H1 (cell line): Measurements from ENCODE around the gene UBE2Q2. TPM values are rescaled to one million over a fixed set of nuclear protein-coding genes. Genes with fewer than 3 reads are reported as not detected.

ENCODE experiments used
- CTCF ChIA-PET: fragments of 300-600 bp; sonication (Branson Sonifier 250); formaldehyde crosslinking; loops from one replicate; lab custom pipeline; 2021; ENCODE audit not compliant: partially characterized antibody; lab: Charles Lee
- POLR2A ChIA-PET: fragments of 300-600 bp; sonication (Branson Sonifier 250); formaldehyde crosslinking; loops from one replicate; lab custom pipeline; 2021; ENCODE audit warnings: inconsistent platforms; ENCODE audit not compliant: partially characterized antibody; lab: Charles Lee
- DNase-seq, 2 experiments: peaks; one replicate each; pipeline versions ENCODE4 v3.0.0 to v3.0.0-alpha.2; 2010 to 2022; ENCODE audit warnings: low spot score in 2 of 2, low read depth in 1 of 2, mixed read lengths in 1 of 2
- FAIRE-seq: peaks from 2 replicates; lab custom pipeline; 2011; peaks lifted over from hg19 to GRCh38; lab: Jason Lieb, UNC
- H2AFZ ChIP-seq: 2 replicates; pipeline ENCODE4 v1.8.1; 2012; ENCODE audit warnings: low read length, inconsistent platforms
- H2AK5ac ChIP-seq: 2 replicates; pipeline ENCODE4 v1.6.1; 2013; ENCODE audit warnings: low read depth, low read length
- H2BK120ac ChIP-seq: replicated peaks from 2 replicates; pipeline ENCODE3; 2013; ENCODE audit warnings: low read depth, low read length, inconsistent platforms
- H2BK12ac ChIP-seq: 2 replicates; pipeline ENCODE4 v1.6.1; 2013; ENCODE audit warnings: low read depth, low read length
- H2BK15ac ChIP-seq: 2 replicates; pipeline ENCODE4 v1.6.1; 2013; ENCODE audit warnings: low read length
- H2BK20ac ChIP-seq: 2 replicates; pipeline ENCODE4 v1.6.1; 2013; ENCODE audit warnings: low read length
- H2BK5ac ChIP-seq: 2 replicates; pipeline ENCODE4 v1.6.1; 2013; ENCODE audit warnings: low read depth, low read length
- H3K14ac ChIP-seq: 2 replicates; pipeline ENCODE4 v1.6.1; 2013; ENCODE audit warnings: inconsistent platforms; ENCODE audit not compliant: insufficient read length
- H3K18ac ChIP-seq: 2 replicates; pipeline ENCODE4 v1.6.1; 2013; ENCODE audit warnings: low read length; ENCODE audit errors: extremely low read depth
- H3K23ac ChIP-seq: 2 replicates; pipeline ENCODE4 v1.6.1; 2013; ENCODE audit warnings: inconsistent platforms; ENCODE audit not compliant: insufficient read length
- H3K23me2 ChIP-seq: 2 replicates; pipeline ENCODE4 v1.6.1; 2013; ENCODE audit warnings: low read depth, low read length
- H3K27ac ChIP-seq: 2 replicates; pipeline ENCODE4 v1.6.1; 2011; ENCODE audit warnings: low read depth, low read length, inconsistent platforms
- H3K27me3 ChIP-seq, 4 experiments: replicated peaks in 1 of 4; 1 replicate in 1 of 4; 2 replicates in 3 of 4; pipeline versions ENCODE4 v1.6.1 to v1.8.1; 2011 to 2013; ENCODE audit warnings: low read length in 3 of 4, mild to moderate bottlenecking in 3 of 4, inconsistent platforms in 2 of 4, mixed read lengths in 2 of 4, moderate library complexity in 1 of 4; ENCODE audit not compliant: control insufficient read depth in 3 of 4, insufficient read depth in 3 of 4; ENCODE audit errors: extremely low read depth in 1 of 4
- H3K36me3 ChIP-seq, 4 experiments: 2 replicates each; pipeline versions ENCODE4 v1.6.1 to v1.8.1; 2011 to 2013; ENCODE audit warnings: mild to moderate bottlenecking in 4 of 4, low read length in 3 of 4, moderate library complexity in 2 of 4, control low read depth in 1 of 4, inconsistent platforms in 1 of 4; ENCODE audit not compliant: insufficient read depth in 4 of 4, control insufficient read depth in 2 of 4
- H3K4ac ChIP-seq: replicated peaks from 2 replicates; pipeline ENCODE3; 2013; ENCODE audit warnings: low read length, low read depth, mixed read lengths, inconsistent platforms; ENCODE audit not compliant: insufficient read length
- H3K4me1 ChIP-seq, 4 experiments: replicated peaks in 1 of 4; 1 replicate in 1 of 4; 2 replicates in 3 of 4; pipeline versions ENCODE4 v1.6.1 to v1.8.1; 2011 to 2013; ENCODE audit warnings: low read length in 3 of 4, inconsistent platforms in 2 of 4, mixed read lengths in 1 of 4; ENCODE audit not compliant: insufficient read depth in 4 of 4, control insufficient read depth in 3 of 4
- H3K4me2 ChIP-seq, 2 experiments: 2 replicates each; pipeline versions ENCODE4 v1.6.1 to v1.8.1; 2011 to 2013; ENCODE audit warnings: low read depth in 2 of 2, low read length in 2 of 2, control low read depth in 1 of 2, inconsistent platforms in 1 of 2, mild to moderate bottlenecking in 1 of 2; ENCODE audit not compliant: insufficient read depth in 1 of 2
- H3K4me3 ChIP-seq, 4 experiments: fragments of 200-600, 300-600 bp in 1 of 4; sonication (generic), shearing (Covaris generic), sonication (Bioruptor Twin) in 1 of 4; 2 replicates each; pipeline versions ENCODE4 v1.5.1 to v1.8.1; 2011 to 2016; ENCODE audit warnings: low read length in 4 of 4, low read depth in 3 of 4, control low read depth in 2 of 4, inconsistent platforms in 2 of 4, mild to moderate bottlenecking in 2 of 4, mixed read lengths in 1 of 4, moderate library complexity in 1 of 4; ENCODE audit not compliant: insufficient read depth in 2 of 4; ENCODE audit errors: extremely low read depth in 1 of 4
- H3K56ac ChIP-seq: replicated peaks from 2 replicates; pipeline ENCODE3; 2013; ENCODE audit warnings: low read depth, mild to moderate bottlenecking, mixed read lengths, low read length, inconsistent platforms; ENCODE audit not compliant: insufficient read length
- H3K79me1 ChIP-seq: 2 replicates; pipeline ENCODE4 v1.6.1; 2013; ENCODE audit warnings: low read depth, low read length, control low read depth
- H3K79me2 ChIP-seq, 2 experiments: 2 replicates each; pipeline versions ENCODE4 v1.6.1 to v1.8.1; 2012 to 2013; ENCODE audit warnings: low read length in 2 of 2, mild to moderate bottlenecking in 2 of 2, inconsistent platforms in 1 of 2; ENCODE audit not compliant: insufficient read depth in 2 of 2, control insufficient read depth in 1 of 2
- H3K9ac ChIP-seq, 4 experiments: replicated peaks in 1 of 4; 1 replicate in 1 of 4; 2 replicates in 3 of 4; pipeline versions ENCODE4 v1.6.1 to v1.8.1; 2011 to 2013; ENCODE audit warnings: low read depth in 3 of 4, low read length in 3 of 4, control low read depth in 2 of 4, mild to moderate bottlenecking in 2 of 4, moderate library complexity in 2 of 4, inconsistent platforms in 1 of 4; ENCODE audit errors: extremely low read depth in 1 of 4
- H3K9me3 ChIP-seq, 2 experiments: 2 replicates each; pipeline versions ENCODE4 v1.6.1 to v1.8.1; 2012 to 2013; ENCODE audit warnings: mild to moderate bottlenecking in 2 of 2, moderate library complexity in 2 of 2, control low read depth in 1 of 2, inconsistent platforms in 1 of 2, low read depth in 1 of 2, low read length in 1 of 2, mixed read lengths in 1 of 2; ENCODE audit not compliant: insufficient read depth in 2 of 2
- H4K20me1 ChIP-seq, 2 experiments: replicated peaks in 1 of 2; 2 replicates each; pipeline versions ENCODE3 to v1.8.1; 2011 to 2013; ENCODE audit warnings: inconsistent platforms in 2 of 2, low read length in 2 of 2, mild to moderate bottlenecking in 1 of 2; ENCODE audit not compliant: insufficient read depth in 2 of 2, control insufficient read depth in 1 of 2
- H4K5ac ChIP-seq: 2 replicates; pipeline ENCODE4 v1.6.1; 2013; ENCODE audit warnings: low read length, low read depth, mixed read lengths, inconsistent platforms; ENCODE audit not compliant: insufficient read length
- H4K8ac ChIP-seq: 2 replicates; pipeline ENCODE4 v1.8.0; 2013; ENCODE audit warnings: mild to moderate bottlenecking, moderate library complexity, low read length, inconsistent platforms; ENCODE audit not compliant: insufficient read depth; ENCODE audit errors: extremely low read depth
- H4K91ac ChIP-seq: replicated peaks from 2 replicates; pipeline ENCODE3; 2013; ENCODE audit warnings: low read length, mixed read lengths, inconsistent platforms; ENCODE audit not compliant: insufficient read length
- BACH1 ChIP-seq: IDR thresholded peaks from 2 replicates; pipeline ENCODE4 v1.6.1; 2012; ENCODE audit warnings: low read length, improper control_type of control experiment
- CHD1 ChIP-seq: IDR thresholded peaks from 2 replicates; pipeline ENCODE4 v1.6.1; 2012; ENCODE audit warnings: low read depth, low read length, improper control_type of control experiment
- CTBP2 ChIP-seq: IDR thresholded peaks from 2 replicates; pipeline ENCODE4 v1.7.0; 2011; ENCODE audit warnings: borderline replicate concordance, mild to moderate bottlenecking, moderate library complexity, mixed read lengths, low read length; ENCODE audit not compliant: insufficient read depth, insufficient read length
- EP300 ChIP-seq, 2 experiments: IDR thresholded peaks; 1 replicate in 1 of 2; 2 replicates in 1 of 2; pipeline ENCODE4 v1.6.1; 2011 to 2012; ENCODE audit warnings: low read depth in 2 of 2, low read length in 2 of 2, mild to moderate bottlenecking in 2 of 2, borderline replicate concordance in 1 of 2, inconsistent platforms in 1 of 2, moderate library complexity in 1 of 2
- GABPA ChIP-seq: IDR thresholded peaks from 2 replicates; pipeline ENCODE4 v1.6.1; 2011; ENCODE audit warnings: mild to moderate bottlenecking, low read length, moderate library complexity, borderline replicate concordance; ENCODE audit not compliant: insufficient read depth
- KDM5A ChIP-seq: fragments of 200-600 bp; IDR thresholded peaks from 2 replicates; pipeline ENCODE4 v1.7.1; 2012; ENCODE audit warnings: mild to moderate bottlenecking, low read length, inconsistent platforms, mixed read lengths
- POLR2A ChIP-seq, 2 experiments: IDR thresholded peaks; 1 replicate in 1 of 2; 2 replicates in 1 of 2; pipeline ENCODE4 v1.6.1; 2011; ENCODE audit warnings: low read depth in 2 of 2, low read length in 2 of 2, mild to moderate bottlenecking in 2 of 2; ENCODE audit errors: control extremely low read depth in 1 of 2
- YY1 ChIP-seq: IDR thresholded peaks from 2 replicates; pipeline ENCODE4 v1.6.1; 2011; ENCODE audit warnings: low read depth, mild to moderate bottlenecking, low read length
- WGBS, 2 experiments: shearing (Covaris generic) in 1 of 2; methylation state at CpG; one replicate each; pipeline versions ENCODE4 v1.1.6 to v1.1.7; 2013 to 2015; ENCODE audit warnings: low lambda C conversion rate in 2 of 2, mixed read lengths in 2 of 2, inconsistent platforms in 1 of 2, low coverage in 1 of 2, missing lambda C conversion rate in 1 of 2; ENCODE audit not compliant: insufficient replicate concordance in 2 of 2, insufficient coverage in 1 of 2, insufficient read length in 1 of 2; ENCODE audit errors: extremely low coverage in 1 of 2, missing lambda C conversion rate in 1 of 2; 5-methylcytosine and 5-hydroxymethylcytosine counted together
- polyA plus RNA-seq, 7 experiments: library from polyadenylated mRNA; depleted of rRNA in 3 of 7; stranded (reverse) in 5 of 7; unstranded in 2 of 7; fragments of >200 nt in 5 of 7; fragments of 200-250 nt in 2 of 7; gene quantifications; 1 replicate in 5 of 7; 2 replicates in 1 of 7; 4 replicates in 1 of 7; pipeline versions ENCODE4 v1.2.1 to v1.2.3, GENCODE V29; 2011 to 2013; ENCODE audit warnings: missing spikeins in 2 of 7, mixed read lengths in 2 of 7
- total RNA-seq: library from RNA; stranded (reverse); fragmentation: NEBNext Ultra II Directional; extraction: Animal tissue kit (Norgen Biotek cat#: 25700); gene quantifications from 2 replicates; pipeline ENCODE4 v1.2.1, GENCODE V29; 2021
- TF ChIP-seq, protein P1 (sequence below): IDR thresholded peaks from 2 replicates; pipeline ENCODE4 v1.6.1; 2011; ENCODE audit warnings: low read length, improper control_type of control experiment

Gene UBE2Q2
- total and polyA plus RNA-seq, 2 of the 8 experiments (the other 6 are each of a cell fraction or from before 2014, with no cell fraction given), result 10.1 to 22.7 TPM

DNA sequence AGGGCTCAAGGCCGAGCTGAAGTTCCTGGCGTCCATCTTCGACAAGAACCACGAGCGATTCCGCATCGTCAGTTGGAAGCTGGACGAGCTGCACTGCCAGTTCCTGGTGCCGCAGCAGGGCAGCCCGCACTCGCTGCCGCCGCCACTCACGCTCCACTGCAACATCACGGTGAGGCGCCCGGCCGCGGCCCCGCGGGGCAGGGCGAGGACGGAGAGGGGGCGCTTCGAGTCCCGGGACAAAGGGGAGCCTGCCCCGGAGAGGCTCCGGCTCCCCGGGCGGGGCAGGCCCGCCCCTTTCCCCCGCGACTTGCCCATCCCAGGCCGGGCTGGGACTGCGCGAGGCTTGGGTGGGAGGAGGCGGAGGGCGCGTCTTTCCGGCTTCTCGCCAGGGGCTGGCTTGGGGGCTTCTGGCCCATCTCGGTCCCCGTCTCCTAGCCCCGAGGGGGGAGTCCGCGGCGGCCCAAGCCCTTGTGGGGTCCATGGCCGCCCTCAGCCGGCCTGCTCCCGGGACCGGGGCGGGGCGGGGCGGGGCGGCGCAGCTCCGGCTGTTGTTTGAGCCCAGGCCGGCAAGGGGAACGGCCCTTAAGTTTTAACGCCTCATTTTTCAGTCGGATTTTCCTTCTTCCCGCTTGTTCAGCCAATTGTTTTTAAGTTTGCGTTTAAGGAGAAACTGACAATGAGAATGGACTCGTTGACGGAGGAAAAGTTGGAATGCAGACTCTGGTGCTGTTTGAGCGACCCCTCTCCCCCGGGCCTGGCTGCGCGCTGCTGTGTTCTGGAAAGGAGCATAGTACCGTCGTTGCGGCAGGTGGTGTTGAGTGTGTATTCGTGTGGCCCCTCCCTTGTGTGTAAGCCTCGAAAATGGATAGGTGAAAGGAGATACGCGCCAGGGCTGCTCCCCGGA, 683 bp downstream of the UBE2Q2 start:
- H4K20me1 ChIP-seq, result peaks cover 10 to 11% of the 10 kb centered on the region in 2 experiments
- no peaks in the 10 kb centered on the region; a peak in 1 of 8 replicates for H3K36me3 ChIP-seq
- H3K56ac ChIP-seq, result peak overlapping the region; percentile 85
- H2BK20ac ChIP-seq, result no peak overlapping the region
- H3K27ac ChIP-seq, result peak overlapping the region; percentile 85
- FAIRE-seq (no peak), DNase-seq (peak in 1 of 2 experiments; percentile 81)
- H2AFZ ChIP-seq, result no peak overlapping the region
- peaks cover 2 to 20% (median 9%) of the 10 kb centered on the region in 4 experiments; a peak in 6 of 7 replicates for H3K27me3 ChIP-seq
- CTCF ChIA-PET, result interaction anchor here (0.8 to 1.9 kb wide), 7 partner anchors 9 to 217 kb away, joined by 3 to 6 read pairs (median 3); no protein-coding TSS in a partner anchor
- H3K23me2 ChIP-seq, result peaks cover 12% of the 10 kb centered on the region
- no peaks in the 10 kb centered on the region for H3K9me3 ChIP-seq
- POLR2A ChIA-PET, result interaction anchor here (0.6 to 6.6 kb wide), 16 partner anchors 9 to 1293 kb away, joined by 3 to 43 read pairs (median 4); partner anchors contain the start of gene FBXO22
- H4K8ac ChIP-seq, result peak overlapping the region; percentile 99
- peak overlapping the region; percentile 97; the same call in 1 of the 2 replicates for H2BK15ac ChIP-seq
- WGBS, 2 experiments, result 2% methylated on average over 50 of the region's 77 CpGs; no CpG with 5 or more reads in 1 of the 2 experiments
- peak overlapping the region; percentile 97 for H3K14ac ChIP-seq
- H4K91ac ChIP-seq, result peak overlapping the region; percentile 97
- peak overlapping the region; percentile 96 for H3K18ac ChIP-seq
- H3K4ac ChIP-seq, result peak overlapping the region; percentile 86
- no peak overlapping the region for H3K23ac ChIP-seq
- peak overlapping the region; percentile 91 for H2BK5ac ChIP-seq
- H3K9ac ChIP-seq, result peak overlapping the region; percentile 85 to 98 (median 98)
- H4K5ac ChIP-seq, result peak overlapping the region; percentile 92
- peak overlapping the region; percentile 75 for H3K4me2 ChIP-seq
- no peak overlapping the region for H2BK120ac ChIP-seq
- peaks cover 24 to 49% of the 10 kb centered on the region in 2 experiments for H3K79me2 ChIP-seq
- H3K4me3 ChIP-seq, result peak overlapping the region; percentile 75 to 95 (median 83)
- H3K4me1 ChIP-seq, result peaks cover 0 to 12% (median 8%) of the 10 kb centered on the region in 4 experiments
- no peak overlapping the region for H2AK5ac ChIP-seq
- peaks cover 7% of the 10 kb centered on the region for H3K79me1 ChIP-seq
- H2BK12ac ChIP-seq, result peak overlapping the region; percentile 92; the same call in 1 of the 2 replicates
- TF ChIP-seq CTBP2 (no peak), GABPA (no peak), YY1 (peak; percentile 62), BACH1 (no peak; the same call in 1 of the 2 replicates), KDM5A (no peak), EP300 (IDR thresholded peaks at IDR 0.05; ENCODE audit: borderline replicate concordance in 1 of 2, low read depth in 2 of 2, low read length in 2 of 2) (no peak), POLR2A (IDR thresholded peaks at IDR 0.05; ENCODE audit: control extremely low read depth in 1 of 2, low read depth in 2 of 2, low read length in 2 of 2) (peak in 1 of 2 experiments; percentile 75; a peak in 2 of 3 replicates), CHD1 (no peak)
- TF ChIP-seq, protein P1, sequence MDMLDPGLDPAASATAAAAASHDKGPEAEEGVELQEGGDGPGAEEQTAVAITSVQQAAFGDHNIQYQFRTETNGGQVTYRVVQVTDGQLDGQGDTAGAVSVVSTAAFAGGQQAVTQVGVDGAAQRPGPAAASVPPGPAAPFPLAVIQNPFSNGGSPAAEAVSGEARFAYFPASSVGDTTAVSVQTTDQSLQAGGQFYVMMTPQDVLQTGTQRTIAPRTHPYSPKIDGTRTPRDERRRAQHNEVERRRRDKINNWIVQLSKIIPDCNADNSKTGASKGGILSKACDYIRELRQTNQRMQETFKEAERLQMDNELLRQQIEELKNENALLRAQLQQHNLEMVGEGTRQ, result no peak
